ENCODE data around the gene SCN5A. TPM values are rescaled to one million over a fixed set of nuclear protein-coding genes. Genes with fewer than 3 reads are reported as not detected.

SCN5A gene
- polyA plus RNA-seq, 1 donor (not counting 4 experiments of a cell fraction or from before 2014, with no cell fraction given): 0.26 TPM

DNA sequence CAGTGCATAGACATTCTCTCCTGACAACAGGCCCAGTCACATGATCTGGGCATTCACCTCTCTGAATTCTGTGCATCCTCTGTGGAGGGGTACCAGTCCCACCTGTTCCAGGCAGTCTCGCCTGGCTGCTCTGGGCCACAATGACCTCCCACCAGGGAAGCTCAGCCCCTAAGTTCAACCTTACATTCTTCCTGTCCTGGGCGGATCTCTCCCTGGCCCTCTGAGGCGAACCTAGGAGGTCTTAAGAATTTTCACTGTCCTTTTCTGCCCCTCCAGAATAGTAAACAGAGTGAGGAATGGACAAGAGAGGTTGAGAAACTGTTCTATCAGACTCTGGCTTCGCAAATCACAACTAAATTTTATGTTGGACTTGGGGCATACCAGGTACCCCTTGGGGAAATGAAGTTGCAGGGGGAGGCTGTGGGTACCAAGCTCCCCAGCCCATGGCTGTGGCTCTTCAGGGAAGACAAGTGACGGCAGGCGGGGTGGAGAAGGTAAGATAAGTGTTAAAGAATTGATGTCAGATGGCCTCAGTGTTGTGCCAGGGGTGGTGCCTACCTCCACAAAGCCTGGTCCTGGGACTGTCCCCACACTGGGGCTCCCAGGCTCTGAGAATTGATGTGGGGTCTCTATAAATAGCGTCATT lies 5.3 kb downstream of the SCN5A start:
- H3K27ac ChIP-seq (ENCODE audit: control insufficient read depth, insufficient read depth, low read length): no peak overlapping the region
- H3K9me1 ChIP-seq (ENCODE audit: control insufficient read depth, extremely low read depth, insufficient read depth, low read length): no peaks in the 10 kb centered on the region
- FAIRE-seq (no peak), DNase-seq (ENCODE audit: low read depth, low spot score) (no peak)
- no peaks in the 10 kb centered on the region for H4K20me1 ChIP-seq (ENCODE audit: control insufficient read depth, extremely low read depth, insufficient read depth, low read length)
- no peak overlapping the region for H2AFZ ChIP-seq (ENCODE audit: control insufficient read depth, low read length)
- TF ChIP-seq, protein P1, sequence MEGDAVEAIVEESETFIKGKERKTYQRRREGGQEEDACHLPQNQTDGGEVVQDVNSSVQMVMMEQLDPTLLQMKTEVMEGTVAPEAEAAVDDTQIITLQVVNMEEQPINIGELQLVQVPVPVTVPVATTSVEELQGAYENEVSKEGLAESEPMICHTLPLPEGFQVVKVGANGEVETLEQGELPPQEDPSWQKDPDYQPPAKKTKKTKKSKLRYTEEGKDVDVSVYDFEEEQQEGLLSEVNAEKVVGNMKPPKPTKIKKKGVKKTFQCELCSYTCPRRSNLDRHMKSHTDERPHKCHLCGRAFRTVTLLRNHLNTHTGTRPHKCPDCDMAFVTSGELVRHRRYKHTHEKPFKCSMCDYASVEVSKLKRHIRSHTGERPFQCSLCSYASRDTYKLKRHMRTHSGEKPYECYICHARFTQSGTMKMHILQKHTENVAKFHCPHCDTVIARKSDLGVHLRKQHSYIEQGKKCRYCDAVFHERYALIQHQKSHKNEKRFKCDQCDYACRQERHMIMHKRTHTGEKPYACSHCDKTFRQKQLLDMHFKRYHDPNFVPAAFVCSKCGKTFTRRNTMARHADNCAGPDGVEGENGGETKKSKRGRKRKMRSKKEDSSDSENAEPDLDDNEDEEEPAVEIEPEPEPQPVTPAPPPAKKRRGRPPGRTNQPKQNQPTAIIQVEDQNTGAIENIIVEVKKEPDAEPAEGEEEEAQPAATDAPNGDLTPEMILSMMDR (optimal IDR thresholded peaks at IDR 0.05 in 1 of 3, IDR thresholded peaks at IDR 0.05 in 1 of 3, conservative IDR thresholded peaks at IDR 0.05 in 1 of 3; ENCODE audit: extremely low read depth in 1 of 3, insufficient read depth in 2 of 3, low read length in 3 of 3): no peak
- TF ChIP-seq EZH2 (IDR thresholded peaks at IDR 0.05; ENCODE audit: low read length): no peak
- no peak overlapping the region for H3K9ac ChIP-seq (ENCODE audit: control insufficient read depth, extremely low read depth, insufficient read depth, low read length)
- no peak overlapping the region for H3K4me3 ChIP-seq (ENCODE audit: control insufficient read depth in 2 of 3, extremely low read depth in 1 of 3, insufficient read depth in 2 of 3, low read depth in 1 of 3, low read length in 3 of 3)
- dilution Hi-C loops (cut with MboI; ENCODE audit: extremely low pct_ligation_motif_present, low sequenced_read_pairs): no loop called here
- H3K36me3 ChIP-seq (ENCODE audit: control insufficient read depth in 2 of 2, extremely low read depth in 1 of 2, insufficient read depth in 2 of 2, low read length in 2 of 2): no peaks in the 10 kb centered on the region
- H3K9me3 ChIP-seq (ENCODE audit: control insufficient read depth, low read depth, low read length): no peaks in the 10 kb centered on the region
- no peaks in the 10 kb centered on the region for H3K4me1 ChIP-seq (ENCODE audit: control insufficient read depth, extremely low read depth, insufficient read depth, low read length)
- peaks cover 32% of the 10 kb centered on the region for H3K27me3 ChIP-seq (ENCODE audit: control insufficient read depth, extremely low read depth, insufficient read depth, low read length)
- H3K4me2 ChIP-seq (ENCODE audit: control insufficient read depth, extremely low read depth, insufficient read depth, low read depth, low read length): no peak overlapping the region
- H3K79me2 ChIP-seq (ENCODE audit: control insufficient read depth, insufficient read depth, low read length): no peaks in the 10 kb centered on the region

DNA sequence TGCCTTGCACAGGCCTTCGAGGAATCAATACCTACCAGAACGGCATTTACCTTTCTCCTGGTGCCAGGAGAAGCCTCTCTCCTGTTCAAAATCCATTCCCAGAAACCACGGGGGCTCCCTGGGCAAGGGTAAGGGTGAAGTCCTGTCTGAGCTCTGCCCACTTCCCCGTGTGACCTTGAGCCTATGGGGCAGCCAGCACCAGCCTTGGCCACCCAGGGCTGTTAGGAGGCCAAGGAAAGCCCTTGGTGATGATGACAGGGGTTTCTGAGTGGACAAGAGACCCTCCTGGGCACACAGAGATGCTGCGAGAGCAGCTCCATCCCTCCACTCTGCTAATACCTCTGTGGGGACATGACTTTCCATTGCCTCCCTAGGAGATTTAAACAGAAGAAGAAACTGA lies 5.9 kb downstream of the SCN5A start:
- dilution Hi-C loops (cut with MboI; ENCODE audit: extremely low pct_ligation_motif_present, low sequenced_read_pairs): no loop called here
- H3K27me3 ChIP-seq (ENCODE audit: control insufficient read depth, extremely low read depth, insufficient read depth, low read length): peaks cover 26% of the 10 kb centered on the region
- no peaks in the 10 kb centered on the region for H4K20me1 ChIP-seq (ENCODE audit: control insufficient read depth, extremely low read depth, insufficient read depth, low read length)
- H3K36me3 ChIP-seq (ENCODE audit: control insufficient read depth in 2 of 2, extremely low read depth in 1 of 2, insufficient read depth in 2 of 2, low read length in 2 of 2): no peaks in the 10 kb centered on the region
- H3K4me1 ChIP-seq (ENCODE audit: control insufficient read depth, extremely low read depth, insufficient read depth, low read length): no peaks in the 10 kb centered on the region
- H3K4me2 ChIP-seq (ENCODE audit: control insufficient read depth, extremely low read depth, insufficient read depth, low read depth, low read length): no peak overlapping the region
- H3K4me3 ChIP-seq (ENCODE audit: control insufficient read depth in 2 of 3, extremely low read depth in 1 of 3, insufficient read depth in 2 of 3, low read depth in 1 of 3, low read length in 3 of 3): no peak overlapping the region
- no peak for DNase-seq (ENCODE audit: low read depth, low spot score)
- H3K9me1 ChIP-seq (ENCODE audit: control insufficient read depth, extremely low read depth, insufficient read depth, low read length): no peaks in the 10 kb centered on the region
- H3K79me2 ChIP-seq (ENCODE audit: control insufficient read depth, insufficient read depth, low read length): no peaks in the 10 kb centered on the region
- no peak for FAIRE-seq
- H3K9me3 ChIP-seq (ENCODE audit: control insufficient read depth, low read depth, low read length): no peaks in the 10 kb centered on the region
- no peak overlapping the region for H3K27ac ChIP-seq (ENCODE audit: control insufficient read depth, insufficient read depth, low read length)
- TF ChIP-seq, protein P1 (optimal IDR thresholded peaks at IDR 0.05 in 1 of 3, IDR thresholded peaks at IDR 0.05 in 1 of 3, conservative IDR thresholded peaks at IDR 0.05 in 1 of 3; ENCODE audit: extremely low read depth in 1 of 3, insufficient read depth in 2 of 3, low read length in 3 of 3): no peak
- no peak for TF ChIP-seq EZH2 (IDR thresholded peaks at IDR 0.05; ENCODE audit: low read length)
- no peak overlapping the region for H2AFZ ChIP-seq (ENCODE audit: control insufficient read depth, low read length)
- H3K9ac ChIP-seq (ENCODE audit: control insufficient read depth, extremely low read depth, insufficient read depth, low read length): no peak overlapping the region
